ENCODE results near the gene ATRX.

DNA sequence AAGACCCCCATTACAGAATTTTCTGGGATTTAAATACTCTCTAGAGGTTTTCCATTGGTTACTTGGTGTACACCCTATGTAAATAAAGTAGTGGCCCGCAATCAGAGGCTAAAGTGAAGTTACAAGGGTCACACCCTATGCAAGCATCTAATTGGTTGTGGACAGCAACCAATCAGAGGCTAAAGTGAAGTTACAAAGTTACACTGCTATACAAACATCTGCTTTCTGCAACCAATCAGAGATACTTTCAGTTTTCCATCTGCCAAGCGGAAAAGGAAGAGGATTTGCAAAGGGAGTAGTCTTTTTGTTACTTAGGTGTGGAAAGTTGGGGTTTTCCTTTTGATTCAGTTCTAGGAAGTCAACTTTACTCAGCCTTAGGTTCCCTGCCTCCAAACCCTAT, 2.0 kb upstream of the ATRX start:
- TF ChIP-seq, protein P1, sequence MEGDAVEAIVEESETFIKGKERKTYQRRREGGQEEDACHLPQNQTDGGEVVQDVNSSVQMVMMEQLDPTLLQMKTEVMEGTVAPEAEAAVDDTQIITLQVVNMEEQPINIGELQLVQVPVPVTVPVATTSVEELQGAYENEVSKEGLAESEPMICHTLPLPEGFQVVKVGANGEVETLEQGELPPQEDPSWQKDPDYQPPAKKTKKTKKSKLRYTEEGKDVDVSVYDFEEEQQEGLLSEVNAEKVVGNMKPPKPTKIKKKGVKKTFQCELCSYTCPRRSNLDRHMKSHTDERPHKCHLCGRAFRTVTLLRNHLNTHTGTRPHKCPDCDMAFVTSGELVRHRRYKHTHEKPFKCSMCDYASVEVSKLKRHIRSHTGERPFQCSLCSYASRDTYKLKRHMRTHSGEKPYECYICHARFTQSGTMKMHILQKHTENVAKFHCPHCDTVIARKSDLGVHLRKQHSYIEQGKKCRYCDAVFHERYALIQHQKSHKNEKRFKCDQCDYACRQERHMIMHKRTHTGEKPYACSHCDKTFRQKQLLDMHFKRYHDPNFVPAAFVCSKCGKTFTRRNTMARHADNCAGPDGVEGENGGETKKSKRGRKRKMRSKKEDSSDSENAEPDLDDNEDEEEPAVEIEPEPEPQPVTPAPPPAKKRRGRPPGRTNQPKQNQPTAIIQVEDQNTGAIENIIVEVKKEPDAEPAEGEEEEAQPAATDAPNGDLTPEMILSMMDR (conservative IDR thresholded peaks at IDR 0.05; ENCODE audit: low read length), result no peak
- TF ChIP-seq EZH2phosphoT487 (IDR thresholded peaks at IDR 0.05; ENCODE audit: borderline replicate concordance, low read depth, low read length), result no peak

Measured in OCI-LY7 (cell line).